ENCODE measurements around the gene GPI.

The GPI gene

GRCh38 chr19:34353546-34353945 is 11.4 kb upstream of the GPI start:
- H3K4me3 ChIP-seq (replicated peaks; ENCODE audit: insufficient read depth, low read length), result no peak overlapping the region
- H3K27me3 ChIP-seq (ENCODE audit: insufficient read depth, poor library complexity, severe bottlenecking), result no peaks in the 10 kb centered on the region
- TF ChIP-seq SPI1 (IDR thresholded peaks at IDR 0.05; ENCODE audit: borderline replicate concordance, low read depth) (no peak), REST (IDR thresholded peaks at IDR 0.05; ENCODE audit: insufficient replicate concordance, low read depth) (no peak), GABPA (IDR thresholded peaks at IDR 0.05; ENCODE audit: low read depth) (no peak), POLR2AphosphoS5 (IDR thresholded peaks at IDR 0.05; ENCODE audit: low read depth) (no peak), CTCF (IDR thresholded peaks at IDR 0.05; ENCODE audit: insufficient read depth, low read length) (no peak)
- DNase-seq (ENCODE audit: low read depth in 1 of 2, low spot score in 1 of 2), result no peak
- H3K27ac ChIP-seq (replicated peaks), result no peak overlapping the region

GRCh38 chr19:34355201-34355600 is 9.8 kb upstream of the GPI start:
- DNase-seq (ENCODE audit: low read depth in 1 of 2, low spot score in 1 of 2), result no peak
- no peak for TF ChIP-seq SPI1 (IDR thresholded peaks at IDR 0.05; ENCODE audit: borderline replicate concordance, low read depth)
- no peak for TF ChIP-seq CTCF (IDR thresholded peaks at IDR 0.05; ENCODE audit: insufficient read depth, low read length)
- TF ChIP-seq GABPA (IDR thresholded peaks at IDR 0.05; ENCODE audit: low read depth), result no peak
- TF ChIP-seq REST (IDR thresholded peaks at IDR 0.05; ENCODE audit: insufficient replicate concordance, low read depth), result no peak
- no peak for TF ChIP-seq POLR2AphosphoS5 (IDR thresholded peaks at IDR 0.05; ENCODE audit: low read depth)
- H3K27ac ChIP-seq (replicated peaks), result no peak overlapping the region
- H3K27me3 ChIP-seq (ENCODE audit: insufficient read depth, poor library complexity, severe bottlenecking), result no peaks in the 10 kb centered on the region
- H3K4me3 ChIP-seq (replicated peaks; ENCODE audit: insufficient read depth, low read length), result no peak overlapping the region

GRCh38 chr19:34356875-34357274 is 8.1 kb upstream of the GPI start:
- DNase-seq (ENCODE audit: low read depth in 1 of 2, low spot score in 1 of 2), result no peak
- no peak for TF ChIP-seq GABPA (IDR thresholded peaks at IDR 0.05; ENCODE audit: low read depth)
- TF ChIP-seq REST (IDR thresholded peaks at IDR 0.05; ENCODE audit: insufficient replicate concordance, low read depth), result no peak
- no peak for TF ChIP-seq CTCF (IDR thresholded peaks at IDR 0.05; ENCODE audit: insufficient read depth, low read length)
- TF ChIP-seq SPI1 (IDR thresholded peaks at IDR 0.05; ENCODE audit: borderline replicate concordance, low read depth), result no peak
- TF ChIP-seq POLR2AphosphoS5 (IDR thresholded peaks at IDR 0.05; ENCODE audit: low read depth), result no peak
- no peak overlapping the region for H3K27ac ChIP-seq (replicated peaks)

More at GRCh38 chr19:34356875-34357274, 8.1 kb upstream of the GPI start:
- Histone ChIP-seq H3K27me3 (ENCODE audit: insufficient read depth, poor library complexity, severe bottlenecking) (no peaks in the 10 kb centered on the region), H3K4me3 (replicated peaks; ENCODE audit: insufficient read depth, low read length) (no peak overlapping the region)
